GM19328 (cell line): ENCODE data around the gene GPR22.

ENCODE experiments used
- ATAC-seq: cut with Tn5 transposase; IDR thresholded peaks from one replicate; pipeline ENCODE4 v1.9.1; 2021; ENCODE audit warnings: mild to moderate bottlenecking, moderate library complexity; ENCODE audit not compliant: unreplicated experiment

GPR22 gene

GRCh38 chr7:107474104-107474521 is 4.3 kb downstream of the GPR22 start:
- ATAC-seq, result no peak

DNA sequence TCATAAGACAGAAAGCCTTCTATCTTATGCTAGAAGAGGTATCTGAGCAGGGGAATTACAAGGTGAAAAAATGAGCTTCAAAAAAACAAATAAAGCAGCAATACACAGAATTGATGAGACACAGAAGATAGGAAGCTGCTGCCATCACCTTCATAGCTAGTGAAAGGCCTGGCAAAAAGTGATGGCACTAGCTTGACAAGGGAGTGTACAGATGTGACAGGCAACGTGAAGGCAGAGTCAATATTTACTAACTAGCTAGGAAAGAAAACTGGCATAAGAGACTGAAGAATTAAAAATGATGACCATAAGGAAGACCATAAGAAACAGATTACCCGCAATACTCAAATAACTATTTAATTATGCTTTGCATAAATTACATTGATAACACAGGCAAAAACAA is 9.4 kb downstream of the GPR22 start:
- ATAC-seq, result no peak

DNA sequence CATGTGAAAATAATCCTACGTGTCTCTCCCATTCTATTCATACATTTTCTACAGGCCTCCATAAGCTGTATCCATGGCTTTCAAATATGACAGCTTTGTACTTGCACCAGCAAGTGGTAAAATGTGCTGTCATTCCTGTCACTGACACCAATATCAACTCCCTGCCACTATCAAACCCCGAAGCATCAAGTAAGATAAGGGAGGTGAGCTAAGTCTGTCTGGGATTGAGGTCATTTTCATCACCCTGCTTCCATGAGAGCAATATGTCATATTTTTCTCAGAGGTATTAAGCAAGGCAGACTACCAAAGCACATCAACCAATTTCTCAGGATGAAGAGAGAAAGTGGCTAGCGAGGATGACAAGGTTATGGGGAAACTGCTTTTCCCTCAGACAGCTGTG is 11.1 kb downstream of the GPR22 start:
- ATAC-seq, result no peak

DNA sequence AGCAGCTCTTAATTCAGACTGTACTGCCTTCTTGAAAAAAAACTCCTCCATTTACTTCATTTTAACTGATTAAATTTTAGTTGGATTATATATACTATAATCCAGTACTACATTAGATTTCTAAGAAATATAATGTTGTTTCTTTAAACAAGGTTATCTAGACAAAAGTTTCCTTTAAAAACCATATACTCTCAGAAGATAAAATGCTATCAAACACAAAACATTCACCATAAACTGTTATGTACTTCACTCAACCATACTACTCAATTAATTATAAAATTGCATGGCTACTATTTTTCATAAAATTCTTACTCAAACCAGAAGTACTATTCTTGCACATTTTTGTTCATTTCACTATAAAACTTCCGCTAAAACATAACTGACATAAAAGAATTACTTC is 12.7 kb downstream of the GPR22 start:
- ATAC-seq, result no peak

DNA sequence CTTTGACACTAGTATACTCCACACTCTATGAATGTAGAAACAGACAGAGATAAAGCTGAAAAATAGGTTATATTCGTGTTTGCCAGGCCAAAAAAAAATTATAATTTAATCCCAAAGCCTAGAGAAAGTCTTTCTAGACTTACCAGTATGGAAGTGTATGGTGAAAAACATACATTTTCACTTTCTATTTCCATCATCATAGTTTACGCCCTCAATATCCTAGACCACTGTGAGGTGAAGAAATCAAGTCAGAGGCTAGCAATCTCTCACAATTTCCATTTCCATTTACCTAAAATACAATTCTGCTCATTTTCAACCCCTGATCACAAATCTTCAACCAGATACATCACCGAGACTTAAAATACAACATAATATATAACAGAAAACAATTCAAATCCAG is 16.2 kb downstream of the GPR22 start:
- ATAC-seq, result no peak

- no peak for ATAC-seq
These were observed 23.0 kb downstream of the GPR22 start for GRCh38 chr7:107492875-107493274.

- no peak for ATAC-seq
These were observed 24.5 kb downstream of the GPR22 start for GRCh38 chr7:107494315-107494751.

- no peak for ATAC-seq
These were observed 25.0 kb downstream of the GPR22 start for GRCh38 chr7:107494884-107495283.

DNA sequence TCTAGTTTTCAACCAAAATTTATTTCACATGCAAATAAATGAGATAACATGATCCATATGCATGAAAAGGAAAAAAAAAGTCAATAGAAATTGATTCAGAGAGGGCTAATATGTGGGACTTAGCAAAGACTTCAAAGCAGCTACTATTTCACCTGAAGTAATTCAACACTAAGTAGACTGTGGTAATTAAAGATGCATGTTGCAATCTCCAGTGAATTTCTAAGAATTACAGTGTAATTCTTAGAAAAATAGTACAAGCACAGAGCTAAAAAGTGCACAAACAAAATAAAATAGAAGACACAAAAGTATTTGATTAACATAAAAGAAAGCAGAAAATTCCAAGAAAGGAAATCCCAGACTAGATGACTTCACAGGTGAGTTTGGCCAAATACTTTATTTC is 25.7 kb downstream of the GPR22 start:
- no peak for ATAC-seq

- no peak for ATAC-seq
These were observed 29.9 kb downstream of the GPR22 start for GRCh38 chr7:107499731-107500130.

DNA sequence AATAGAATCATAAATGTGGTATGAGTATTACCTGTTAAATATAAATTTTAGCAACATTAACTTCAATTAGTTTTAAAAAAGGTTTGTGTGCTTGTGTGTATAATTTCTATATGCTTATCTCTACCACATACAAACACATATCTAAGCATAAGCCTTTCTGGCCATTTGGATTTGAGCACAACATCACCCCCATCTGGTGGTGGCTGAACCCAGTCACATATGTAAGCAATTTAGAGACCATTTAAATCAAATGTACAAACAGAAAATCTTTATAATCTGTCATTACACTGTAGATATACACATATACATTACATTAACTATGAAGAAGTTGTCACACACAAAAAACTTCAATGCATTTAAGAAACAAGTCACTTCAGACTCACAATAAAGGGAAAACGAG is 31.7 kb downstream of the GPR22 start:
- ATAC-seq, result no peak

- no peak for ATAC-seq
These were observed 32.3 kb downstream of the GPR22 start for GRCh38 chr7:107502154-107502553.

DNA sequence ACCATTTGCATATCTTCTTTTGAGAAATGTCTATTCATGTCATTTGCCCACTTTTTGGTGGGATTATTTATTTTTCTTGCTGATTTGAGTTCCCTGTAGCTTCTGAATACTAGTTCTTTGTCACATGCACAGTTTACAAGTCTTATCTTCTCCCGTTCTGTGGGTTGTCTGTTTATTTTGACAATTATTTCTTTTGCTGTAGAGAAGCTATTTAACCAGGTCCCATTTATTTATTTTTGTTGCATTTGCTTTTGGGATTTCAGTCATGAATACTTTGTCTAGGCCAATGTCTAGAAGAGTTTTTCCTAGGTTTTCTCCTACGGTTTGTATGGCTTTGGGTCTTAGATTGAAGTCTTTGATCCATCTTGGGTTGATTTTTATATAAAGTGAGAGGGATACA is 32.9 kb downstream of the GPR22 start:
- ATAC-seq, result no peak

DNA sequence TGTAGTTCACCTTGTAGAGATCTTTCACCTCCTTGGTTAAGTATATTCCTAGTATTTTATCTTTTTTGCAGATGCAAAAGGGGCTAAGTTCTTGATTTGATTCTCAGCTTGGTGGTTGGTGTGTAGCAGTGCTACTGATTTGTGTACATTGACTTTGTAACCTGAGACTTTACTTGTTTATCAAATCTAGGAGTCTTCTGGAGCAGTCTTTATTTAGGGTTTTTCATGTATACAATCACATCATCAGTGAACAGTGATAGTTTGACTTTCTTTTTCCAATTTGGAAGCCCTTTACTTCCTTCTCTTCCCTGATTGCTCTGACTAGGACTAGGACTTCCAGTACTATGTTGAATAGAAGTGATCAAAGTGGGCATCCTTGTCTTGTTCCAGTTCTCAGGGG is 33.8 kb downstream of the GPR22 start:
- no peak for ATAC-seq

DNA sequence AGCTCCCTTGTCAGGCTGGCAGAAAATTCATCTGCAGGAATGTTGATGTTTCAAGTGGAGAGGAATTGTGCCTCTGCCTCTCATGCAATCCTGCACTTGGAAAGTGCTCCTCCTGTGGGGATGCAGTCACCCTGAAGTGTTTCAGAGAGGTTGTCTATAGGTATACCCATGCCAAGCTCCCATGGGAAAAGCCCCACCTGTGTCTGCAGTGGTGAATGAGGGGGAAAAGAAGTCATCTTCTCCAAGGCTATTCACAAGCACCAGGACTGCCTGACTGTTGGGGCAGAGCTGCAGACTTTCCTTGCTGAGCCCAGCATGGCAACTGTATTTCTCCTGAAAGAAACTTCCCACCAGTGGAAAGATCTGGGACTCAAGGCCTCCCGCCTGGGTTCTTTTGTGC is 35.5 kb downstream of the GPR22 start:
- ATAC-seq, result no peak

DNA sequence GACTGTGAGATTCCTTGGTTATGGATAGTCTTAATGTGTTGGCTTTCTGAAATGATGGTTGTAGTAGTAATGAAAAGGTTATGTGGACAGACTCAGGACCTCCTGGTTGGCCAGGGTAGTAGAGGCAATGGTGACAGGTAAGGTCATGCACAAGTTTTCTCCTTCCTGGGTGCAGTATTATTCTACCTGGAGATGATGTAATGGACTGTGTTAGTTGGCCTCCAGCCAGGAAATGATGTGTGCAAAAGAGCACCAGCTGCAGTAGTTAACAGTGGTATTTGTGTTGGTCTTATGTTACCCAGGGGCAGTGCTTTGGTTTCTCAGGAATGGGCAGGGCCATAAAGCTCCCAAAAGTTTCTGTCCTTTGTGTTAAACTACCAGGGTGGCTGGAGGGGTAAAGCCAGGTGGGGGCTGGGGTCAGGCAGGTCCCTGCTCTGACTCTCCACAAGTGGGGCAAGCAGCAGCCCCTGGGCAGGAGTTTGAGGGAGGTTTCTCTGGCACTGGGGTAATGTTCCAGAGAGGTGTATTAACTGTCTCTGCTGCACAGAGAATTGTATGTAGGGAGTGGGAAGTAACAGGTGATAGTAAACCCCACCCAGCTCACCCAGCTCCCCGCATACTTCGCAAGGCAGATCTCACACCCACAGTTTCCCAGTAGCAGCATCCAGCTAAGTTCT is 36.3 kb downstream of the GPR22 start:
- ATAC-seq, result no peak

DNA sequence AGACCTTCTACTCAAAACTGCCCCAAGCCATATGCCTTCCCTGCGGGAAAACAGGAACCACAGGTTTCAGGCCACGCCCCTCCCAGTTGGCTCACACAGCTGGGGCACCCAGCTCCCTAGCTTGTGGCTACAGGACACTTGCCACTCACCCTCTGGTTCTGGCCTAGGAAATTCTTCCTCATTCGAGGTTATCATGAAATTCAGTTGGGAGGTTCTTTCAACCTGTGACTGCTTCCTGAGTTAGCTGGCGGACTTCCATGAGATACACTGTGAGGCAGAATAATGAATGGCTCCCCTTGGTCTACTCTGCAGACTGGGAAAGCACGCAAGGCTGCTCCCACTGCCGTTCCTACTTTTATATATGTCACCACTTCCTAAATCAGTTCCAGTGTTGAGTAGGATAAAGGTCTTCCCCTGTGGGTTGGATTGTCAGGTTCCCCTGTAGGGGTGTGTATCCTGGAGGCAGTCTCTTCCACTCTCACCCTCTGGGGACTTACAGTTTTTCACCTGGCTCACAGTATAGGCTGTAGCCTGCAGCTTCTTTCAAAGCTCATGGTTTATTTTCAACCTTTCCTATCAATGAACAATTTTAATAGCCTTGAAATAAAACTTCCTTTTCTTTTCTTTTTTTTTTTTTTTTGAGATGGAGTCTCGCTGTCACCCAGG is 37.0 kb downstream of the GPR22 start:
- ATAC-seq, result no peak
